Neural progenitor cell (in vitro differentiated cells): ENCODE measurements around the gene ARL16. TPM values are rescaled to one million over a fixed set of nuclear protein-coding genes. Genes with fewer than 3 reads are reported as not detected.

Experiments used
- DNase-seq: peaks from one replicate; pipeline ENCODE4 v3.0.0-alpha.2; 2016; ENCODE audit warnings: low spot score
- H2AFZ ChIP-seq: fragments of 200-600 bp; sonication (generic); replicated peaks from 2 replicates; pipeline ENCODE4 v1.6.1; 2016; ENCODE audit warnings: antibody characterized with exemption
- H3F3A ChIP-seq: fragments of 200-600 bp; sonication (generic); 2 replicates; pipeline ENCODE4 v1.6.1; 2016; ENCODE audit warnings: antibody characterized with exemption, low read depth
- H3K27ac ChIP-seq: fragments of 200-600 bp; sonication (generic); 2 replicates; pipeline ENCODE4 v1.5.1; 2016; ENCODE audit warnings: mild to moderate bottlenecking
- H3K27me3 ChIP-seq: fragments of 200-600 bp; sonication (generic); 2 replicates; pipeline ENCODE4 v1.6.1; 2016; ENCODE audit warnings: mild to moderate bottlenecking, moderate library complexity
- H3K36me3 ChIP-seq: fragments of 200-600 bp; sonication (generic); 2 replicates; pipeline ENCODE4 v1.5.1; 2016
- H3K4me1 ChIP-seq: fragments of 200-600 bp; sonication (generic); 2 replicates; pipeline ENCODE4 v1.6.1; 2016; ENCODE audit warnings: mixed run types
- H3K4me2 ChIP-seq: fragments of 200-600 bp; sonication (generic); 2 replicates; pipeline ENCODE4 v1.6.1; 2016
- H3K4me3 ChIP-seq: fragments of 200-600 bp; sonication (generic); 2 replicates; pipeline ENCODE4 v1.5.1; 2016
- H3K79me2 ChIP-seq: fragments of 200-600 bp; sonication (generic); 2 replicates; pipeline ENCODE4 v1.6.1; 2016; ENCODE audit warnings: low read depth
- H3K9ac ChIP-seq: fragments of 200-600 bp; sonication (generic); 2 replicates; pipeline ENCODE4 v1.6.1; 2016
- H3K9me3 ChIP-seq: fragments of 200-600 bp; sonication (generic); 2 replicates; pipeline ENCODE4 v1.5.1; 2016; ENCODE audit warnings: low read depth
- H4K20me1 ChIP-seq: fragments of 200-600 bp; sonication (generic); 2 replicates; pipeline ENCODE4 v1.6.1; 2016; ENCODE audit warnings: low read depth
- H3K27ac Mint-ChIP-seq: 3 replicates; pipeline ENCODE4 v1.8.0; 2021; ENCODE audit warnings: mixed read lengths
- H3K27me3 Mint-ChIP-seq: 2 replicates; pipeline ENCODE4 v1.8.0; 2022; ENCODE audit warnings: low read depth, mild to moderate bottlenecking, inconsistent platforms, moderate library complexity, mixed read lengths; ENCODE audit not compliant: insufficient read depth
- H3K36me3 Mint-ChIP-seq: 3 replicates; pipeline ENCODE4 v1.8.0; 2021; ENCODE audit warnings: mixed read lengths
- H3K4me1 Mint-ChIP-seq: 3 replicates; pipeline ENCODE4 v1.8.0; 2021; ENCODE audit warnings: mixed read lengths
- H3K4me3 Mint-ChIP-seq: 3 replicates; pipeline ENCODE4 v1.8.0; 2021; ENCODE audit warnings: mild to moderate bottlenecking, moderate library complexity, mixed read lengths
- H3K9me3 Mint-ChIP-seq: 3 replicates; pipeline ENCODE4 v1.8.0; 2020; ENCODE audit warnings: mixed read lengths
- CTCF ChIP-seq: fragments of 200-600 bp; sonication (generic); IDR thresholded peaks from 2 replicates; pipeline ENCODE4 v1.5.1; 2017; ENCODE audit warnings: antibody characterized with exemption, mild to moderate bottlenecking
- EZH2 ChIP-seq: fragments of 200-600 bp; sonication (generic); IDR thresholded peaks from 2 replicates; pipeline ENCODE4 v1.6.1; 2017; ENCODE audit warnings: antibody characterized with exemption, mild to moderate bottlenecking, moderate library complexity
- EZH2phosphoT487 ChIP-seq: fragments of 200-600 bp; sonication (generic); IDR thresholded peaks from 2 replicates; pipeline ENCODE4 v1.6.1; 2017; ENCODE audit warnings: antibody characterized with exemption
- total RNA-seq: library from RNA; depleted of rRNA; stranded (reverse); fragments of >200 nt; gene quantifications from 2 replicates; pipeline ENCODE4 v1.2.3, GENCODE V29; 2015; ENCODE audit warnings: low replicate concordance

ARL16 gene
- total RNA-seq, 1 donor from 2014 or later: 31.2 TPM

GRCh38 chr17:81655378-81656117, 28.0 kb downstream of the ARL16 start:
- no peaks in the 10 kb centered on the region for H3K27me3 ChIP-seq
- H3K4me1 ChIP-seq: no peaks in the 10 kb centered on the region
- Mint-ChIP-seq H3K4me1 (peaks cover 15% of the 10 kb centered on the region), H3K36me3 (no peaks in the 10 kb centered on the region), H3K27ac (peak overlapping the region; percentile 25), H3K27me3 (peaks cover 4% of the 10 kb centered on the region), H3K9me3 (no peaks in the 10 kb centered on the region), H3K4me3 (peak overlapping the region; percentile 13)
- H2AFZ ChIP-seq: no peak overlapping the region
- peak; percentile 34 for DNase-seq
- H3K9me3 ChIP-seq: no peaks in the 10 kb centered on the region
- no peaks in the 10 kb centered on the region for H3K36me3 ChIP-seq
- no peak overlapping the region for H3K27ac ChIP-seq
- no peak overlapping the region for H3K9ac ChIP-seq
- no peak overlapping the region for H3K4me2 ChIP-seq
- no peak overlapping the region for H3K4me3 ChIP-seq
- no peaks in the 10 kb centered on the region for H3K79me2 ChIP-seq
- no peaks in the 10 kb centered on the region for H4K20me1 ChIP-seq
- TF ChIP-seq CTCF (no peak), EZH2 (no peak), EZH2phosphoT487 (no peak)
- H3F3A ChIP-seq: no peaks in the 10 kb centered on the region

- no peaks in the 10 kb centered on the region for H3F3A ChIP-seq
- TF ChIP-seq EZH2: no peak
- Mint-ChIP-seq H3K4me1 (peaks cover 15% of the 10 kb centered on the region), H3K27me3 (peaks cover 16% of the 10 kb centered on the region), H3K4me3 (no peak overlapping the region), H3K27ac (peak overlapping the region; percentile 57), H3K36me3 (no peaks in the 10 kb centered on the region), H3K9me3 (peaks cover 3% of the 10 kb centered on the region)
- H3K4me2 ChIP-seq: peak overlapping the region; percentile 31
- no peaks in the 10 kb centered on the region for H3K9me3 ChIP-seq
- no peak overlapping the region for H2AFZ ChIP-seq
- no peak overlapping the region for H3K9ac ChIP-seq
- no peaks in the 10 kb centered on the region for H3K79me2 ChIP-seq
- H3K4me1 ChIP-seq: no peaks in the 10 kb centered on the region
- H3K36me3 ChIP-seq: no peaks in the 10 kb centered on the region
- no peak overlapping the region for H3K27ac ChIP-seq
- no peak overlapping the region for H3K4me3 ChIP-seq
- DNase-seq: no peak
- H3K27me3 ChIP-seq: peaks cover 11% of the 10 kb centered on the region
- no peaks in the 10 kb centered on the region for H4K20me1 ChIP-seq
These were observed 30.5 kb downstream of the ARL16 start for GRCh38 chr17:81652906-81653771.

- H3K4me3 Mint-ChIP-seq: peak overlapping the region; percentile 4
- peaks cover 15% of the 10 kb centered on the region for H3K4me1 Mint-ChIP-seq
- H3K36me3 ChIP-seq: no peaks in the 10 kb centered on the region
- H4K20me1 ChIP-seq: no peaks in the 10 kb centered on the region
- H2AFZ ChIP-seq: no peak overlapping the region
- H3K27ac ChIP-seq: no peak overlapping the region
- H3K36me3 Mint-ChIP-seq: no peaks in the 10 kb centered on the region
- H3K27me3 ChIP-seq: peaks cover 19% of the 10 kb centered on the region
- no peak overlapping the region for H3K4me2 ChIP-seq
- no peak for TF ChIP-seq EZH2
- no peak for TF ChIP-seq CTCF
- no peak for TF ChIP-seq EZH2phosphoT487
- H3K27ac Mint-ChIP-seq: peak overlapping the region; percentile 19
- no peaks in the 10 kb centered on the region for H3K9me3 ChIP-seq
- peaks cover 3% of the 10 kb centered on the region for H3K9me3 Mint-ChIP-seq
- no peak overlapping the region for H3K4me3 ChIP-seq
- no peaks in the 10 kb centered on the region for H3K79me2 ChIP-seq
- no peak overlapping the region for H3K9ac ChIP-seq
- peaks cover 24% of the 10 kb centered on the region for H3K27me3 Mint-ChIP-seq
- no peaks in the 10 kb centered on the region for H3F3A ChIP-seq
- no peak for DNase-seq
- H3K4me1 ChIP-seq: no peaks in the 10 kb centered on the region
These were observed 31.9 kb downstream of the ARL16 start for GRCh38 chr17:81651692-81652091.
